Measurements from ENCODE around the gene PPFIA3.

Gene PPFIA3

GRCh38 chr19:49155820-49156346, 36.5 kb downstream of the PPFIA3 start:
- TF ChIP-seq, protein P1, sequence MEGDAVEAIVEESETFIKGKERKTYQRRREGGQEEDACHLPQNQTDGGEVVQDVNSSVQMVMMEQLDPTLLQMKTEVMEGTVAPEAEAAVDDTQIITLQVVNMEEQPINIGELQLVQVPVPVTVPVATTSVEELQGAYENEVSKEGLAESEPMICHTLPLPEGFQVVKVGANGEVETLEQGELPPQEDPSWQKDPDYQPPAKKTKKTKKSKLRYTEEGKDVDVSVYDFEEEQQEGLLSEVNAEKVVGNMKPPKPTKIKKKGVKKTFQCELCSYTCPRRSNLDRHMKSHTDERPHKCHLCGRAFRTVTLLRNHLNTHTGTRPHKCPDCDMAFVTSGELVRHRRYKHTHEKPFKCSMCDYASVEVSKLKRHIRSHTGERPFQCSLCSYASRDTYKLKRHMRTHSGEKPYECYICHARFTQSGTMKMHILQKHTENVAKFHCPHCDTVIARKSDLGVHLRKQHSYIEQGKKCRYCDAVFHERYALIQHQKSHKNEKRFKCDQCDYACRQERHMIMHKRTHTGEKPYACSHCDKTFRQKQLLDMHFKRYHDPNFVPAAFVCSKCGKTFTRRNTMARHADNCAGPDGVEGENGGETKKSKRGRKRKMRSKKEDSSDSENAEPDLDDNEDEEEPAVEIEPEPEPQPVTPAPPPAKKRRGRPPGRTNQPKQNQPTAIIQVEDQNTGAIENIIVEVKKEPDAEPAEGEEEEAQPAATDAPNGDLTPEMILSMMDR (IDR thresholded peaks at IDR 0.05) = no peak
- H3K36me3 Mint-ChIP-seq (ENCODE audit: low read depth) = peaks cover 14% of the 10 kb centered on the region
- peaks cover 20% of the 10 kb centered on the region for H3K9me3 Mint-ChIP-seq
- H3K27ac Mint-ChIP-seq = peak overlapping the region; percentile 97
- peaks cover 79% of the 10 kb centered on the region for H3K4me1 Mint-ChIP-seq
- peak overlapping the region; percentile 75 for H3K4me3 Mint-ChIP-seq
- peak; percentile 47 for DNase-seq
- H3K27me3 Mint-ChIP-seq (ENCODE audit: low read depth, poor library complexity) = peaks cover 30% of the 10 kb centered on the region

GRCh38 chr19:49157445-49158224, 38.3 kb downstream of the PPFIA3 start, which contains the start of gene TRPM4:
Gene TRPM4, plus strand, starts transcription at chr19:49157792. Its CDS starts 75 bp downstream, at chr19:49157867.
- Mint-ChIP-seq H3K4me1 (peaks cover 76% of the 10 kb centered on the region), H3K36me3 (ENCODE audit: low read depth) (peaks cover 17% of the 10 kb centered on the region), H3K27me3 (ENCODE audit: low read depth, poor library complexity) (peaks cover 18% of the 10 kb centered on the region), H3K4me3 (peak within 1 kb of the TSS; percentile 87), H3K9me3 (peaks cover 16% of the 10 kb centered on the region), H3K27ac (no peak within 1 kb of the TSS)
- TF ChIP-seq, protein P1 (IDR thresholded peaks at IDR 0.05) = no peak
- peak; percentile 97 for DNase-seq

- Mint-ChIP-seq H3K4me3 (peak overlapping the region; percentile 1), H3K9me3 (no peaks in the 10 kb centered on the region), H3K27ac (peak overlapping the region; percentile 29), H3K36me3 (ENCODE audit: low read depth) (peaks cover 5% of the 10 kb centered on the region), H3K27me3 (ENCODE audit: low read depth, poor library complexity) (peaks cover 7% of the 10 kb centered on the region), H3K4me1 (peaks cover 55% of the 10 kb centered on the region)
- no peak for DNase-seq
- TF ChIP-seq, protein P1 (IDR thresholded peaks at IDR 0.05) = no peak
These were observed 41.3 kb downstream of the PPFIA3 start for GRCh38 chr19:49160450-49161189.

- TF ChIP-seq, protein P1 (IDR thresholded peaks at IDR 0.05) = no peak
- DNase-seq = no peak
- Mint-ChIP-seq H3K27ac (no peak overlapping the region), H3K27me3 (ENCODE audit: low read depth, poor library complexity) (peaks cover 12% of the 10 kb centered on the region), H3K4me1 (peaks cover 49% of the 10 kb centered on the region), H3K36me3 (ENCODE audit: low read depth) (peaks cover 5% of the 10 kb centered on the region), H3K4me3 (no peak overlapping the region), H3K9me3 (no peaks in the 10 kb centered on the region)
These were observed 42.6 kb downstream of the PPFIA3 start for GRCh38 chr19:49161987-49162386.

GRCh38 chr19:49165111-49165750, 45.9 kb downstream of the PPFIA3 start:
- Mint-ChIP-seq H3K27me3 (ENCODE audit: low read depth, poor library complexity) (peaks cover 13% of the 10 kb centered on the region), H3K27ac (no peak overlapping the region), H3K4me3 (no peak overlapping the region), H3K4me1 (peaks cover 35% of the 10 kb centered on the region), H3K9me3 (no peaks in the 10 kb centered on the region), H3K36me3 (ENCODE audit: low read depth) (peaks cover 5% of the 10 kb centered on the region)
- TF ChIP-seq, protein P1 (IDR thresholded peaks at IDR 0.05) = no peak
- no peak for DNase-seq

Measured in nephron progenitor cell (in vitro differentiated cells).